HG03025 (cell line): ENCODE data around the gene POC1B.
"Not testable (repeated sequence)": the region's sequence is repeated elsewhere in the genome, so short reads cannot be mapped to it uniquely, and the experiment has no call there.

Experiments
- ATAC-seq: cut with Tn5 transposase; IDR thresholded peaks from one replicate; pipeline ENCODE4 v1.9.1; 2021; ENCODE audit warnings: mild to moderate bottlenecking, moderate library complexity; ENCODE audit not compliant: unreplicated experiment, low FRiP score

Gene POC1B

DNA sequence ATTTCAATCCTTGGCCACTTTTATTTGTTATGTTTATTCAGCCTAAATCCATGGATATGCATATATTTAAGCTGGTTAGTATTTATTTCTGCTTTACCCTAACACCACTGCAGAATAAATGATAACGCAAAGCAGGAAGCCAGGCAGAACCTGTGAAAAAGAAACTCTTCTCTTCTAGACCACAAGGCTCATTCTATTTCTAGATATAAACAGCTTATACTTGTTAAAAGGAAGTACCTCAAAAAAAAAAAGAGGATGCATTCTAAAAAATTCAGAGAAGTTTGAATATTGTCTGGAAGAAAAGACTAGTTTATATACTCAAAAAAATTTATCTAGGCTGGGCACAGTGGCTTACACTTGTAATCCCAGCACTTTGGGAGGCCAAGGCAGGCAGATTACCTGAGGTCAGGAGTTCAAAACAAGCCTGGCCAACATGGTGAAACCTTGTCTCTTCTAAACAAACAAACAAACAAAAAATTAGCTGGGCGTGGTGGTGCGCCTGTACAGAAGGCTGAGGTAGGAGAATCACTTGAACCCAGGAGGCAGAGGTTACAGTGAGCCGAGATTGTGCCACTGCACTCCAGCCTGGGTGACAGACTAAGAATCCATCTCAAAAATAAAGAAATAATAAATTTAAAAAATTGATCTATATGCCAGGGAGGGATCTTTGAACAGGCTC is 57.1 kb downstream of the POC1B start:
- ATAC-seq, result peak; percentile 90

DNA sequence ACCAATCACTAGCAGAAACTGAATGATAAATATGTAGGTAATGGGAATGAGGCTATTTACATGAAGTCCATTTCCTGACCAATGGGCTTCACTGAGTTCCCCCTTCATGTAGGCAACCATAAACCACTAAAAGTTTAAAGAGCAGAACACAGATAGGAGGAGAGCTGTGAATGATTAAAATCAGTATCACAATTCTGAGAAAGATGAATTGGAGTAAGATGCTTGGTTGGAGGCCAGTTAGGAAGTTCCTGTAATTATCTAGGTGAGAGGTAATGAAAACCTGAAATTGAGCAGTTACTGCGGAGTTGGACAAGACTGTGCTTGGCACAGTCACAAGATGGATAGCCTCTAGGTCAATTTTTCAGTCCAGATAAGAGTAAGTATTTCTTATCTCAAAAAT is 57.8 kb downstream of the POC1B start:
- ATAC-seq, result no peak

DNA sequence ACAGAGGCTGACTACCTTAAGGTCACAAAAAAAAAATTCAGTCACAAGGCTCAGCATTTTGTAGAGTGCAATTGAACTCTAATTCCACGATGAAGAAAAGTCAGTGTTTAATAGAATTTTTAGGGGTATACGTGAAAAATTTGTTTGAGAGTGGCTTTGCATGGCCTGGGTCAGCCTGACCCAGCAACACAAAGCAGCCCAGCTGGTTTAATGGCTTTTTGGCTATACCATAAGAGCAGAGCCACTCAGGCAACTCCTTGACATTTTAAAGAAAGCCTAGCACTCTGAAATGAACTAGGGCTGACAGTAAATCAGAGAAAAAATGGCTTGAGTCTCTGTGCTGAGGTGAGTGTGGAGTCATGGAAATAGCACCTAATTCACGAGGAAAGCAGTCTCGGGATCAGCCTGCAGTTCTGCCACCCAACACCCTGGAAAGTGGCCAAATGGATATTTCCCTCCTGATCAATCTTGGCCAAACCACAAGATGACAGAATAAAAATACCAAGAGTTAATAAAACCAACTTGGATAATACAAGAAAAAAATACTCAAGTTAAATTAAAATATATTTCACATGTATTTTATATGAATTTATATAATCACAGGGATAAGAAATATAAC is 60.8 kb downstream of the POC1B start:
- no peak for ATAC-seq

DNA sequence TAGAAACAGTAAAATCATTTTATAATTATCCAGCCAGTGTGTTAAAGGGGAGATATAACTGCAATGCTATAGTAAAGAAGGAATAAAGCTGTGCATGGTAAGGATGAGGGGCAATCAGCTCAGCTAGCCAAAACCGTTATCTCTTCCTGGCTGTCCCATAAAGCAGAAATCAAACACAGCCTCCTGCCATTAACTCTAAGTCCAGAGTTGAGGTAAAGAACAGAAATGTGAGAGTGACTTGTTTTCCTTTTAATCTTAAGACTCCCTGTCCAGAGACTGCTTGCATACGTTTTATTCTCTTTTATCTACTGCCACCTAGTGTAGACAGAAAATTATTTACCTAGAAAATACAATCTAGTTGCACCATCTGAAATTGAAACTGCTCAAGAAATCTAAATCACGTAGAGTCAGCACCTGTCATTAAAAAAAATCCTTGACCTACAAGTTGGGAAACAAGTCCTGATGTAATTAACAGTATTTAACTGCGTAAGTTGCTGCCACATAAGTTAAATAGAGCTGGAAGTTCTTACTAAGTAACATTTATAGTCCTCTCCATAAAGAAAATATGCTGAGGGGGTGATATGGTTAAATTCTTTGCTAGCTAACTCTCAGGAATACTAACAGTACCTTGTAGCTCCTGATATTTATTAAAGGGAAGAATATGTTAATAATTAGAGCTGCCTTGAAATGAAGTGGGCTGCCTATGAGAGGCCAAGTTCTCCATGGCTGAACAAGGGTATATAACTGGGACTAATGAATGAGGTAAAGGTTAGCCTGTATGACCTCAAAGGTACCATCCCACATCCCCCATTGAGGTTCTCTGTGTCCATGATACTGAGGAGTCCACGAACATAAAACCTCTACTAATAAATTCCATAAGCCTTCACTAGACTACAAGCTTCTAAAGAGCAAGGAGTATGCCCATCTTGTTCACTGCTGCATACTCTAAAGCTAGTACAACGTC is 63.9 kb downstream of the POC1B start:
- peak; percentile 91 for ATAC-seq

DNA sequence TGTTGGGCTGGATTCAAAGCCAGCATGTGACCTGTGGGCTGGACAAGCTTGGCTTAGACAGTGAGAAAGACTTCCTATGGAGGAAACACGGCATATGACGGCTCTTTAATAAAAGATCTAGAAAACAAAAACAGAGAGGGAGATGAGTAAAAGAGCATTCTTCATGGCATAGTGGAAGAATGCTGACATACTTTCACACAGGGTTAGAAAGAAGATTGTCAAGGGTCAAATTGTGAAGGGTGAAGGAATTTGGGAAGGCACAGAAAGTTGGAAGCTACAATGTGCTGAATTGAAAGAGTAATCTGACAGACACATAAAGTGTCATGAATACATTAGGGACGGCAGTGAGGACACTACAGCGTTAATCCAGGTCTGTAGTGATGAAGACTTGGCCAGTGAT is 64.7 kb downstream of the POC1B start:
- ATAC-seq, result no peak

DNA sequence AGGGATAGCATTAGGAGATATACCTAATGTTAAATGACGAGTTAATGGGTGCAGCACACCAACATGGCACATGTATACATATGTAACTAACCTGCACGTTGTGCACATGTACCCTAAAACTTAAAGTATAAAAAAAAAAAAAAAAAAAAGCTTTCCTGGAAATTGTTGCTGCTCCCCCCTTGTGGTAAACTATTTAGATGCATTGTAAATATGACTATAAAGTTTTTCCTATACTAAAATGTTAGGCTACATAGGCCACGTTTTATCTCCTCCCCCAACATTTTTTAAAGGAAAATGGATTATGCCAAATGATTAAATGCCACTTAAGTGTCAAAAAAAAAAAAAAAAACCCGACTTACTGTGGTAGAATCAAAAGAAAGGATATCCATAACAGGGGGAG is 66.6 kb downstream of the POC1B start:
- not testable (repeated sequence) for ATAC-seq

DNA sequence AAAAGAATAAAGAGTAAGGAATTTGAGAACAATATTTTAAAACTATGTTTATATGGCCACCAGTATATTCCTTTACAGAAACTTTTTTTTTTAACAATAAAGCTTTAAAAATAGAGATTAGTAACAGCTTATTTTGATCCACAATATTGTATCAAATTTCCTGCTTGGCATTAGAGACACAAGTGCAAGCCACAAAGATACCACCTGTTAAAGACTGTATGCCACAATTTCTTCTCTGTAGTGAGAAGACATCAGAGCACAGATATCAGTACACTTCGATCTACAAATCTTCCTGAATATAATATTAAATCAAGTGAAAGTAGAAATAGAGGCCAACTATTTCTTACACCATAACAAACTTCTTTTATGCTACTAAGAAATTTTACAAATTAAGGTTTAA is 69.3 kb downstream of the POC1B start:
- no peak for ATAC-seq

DNA sequence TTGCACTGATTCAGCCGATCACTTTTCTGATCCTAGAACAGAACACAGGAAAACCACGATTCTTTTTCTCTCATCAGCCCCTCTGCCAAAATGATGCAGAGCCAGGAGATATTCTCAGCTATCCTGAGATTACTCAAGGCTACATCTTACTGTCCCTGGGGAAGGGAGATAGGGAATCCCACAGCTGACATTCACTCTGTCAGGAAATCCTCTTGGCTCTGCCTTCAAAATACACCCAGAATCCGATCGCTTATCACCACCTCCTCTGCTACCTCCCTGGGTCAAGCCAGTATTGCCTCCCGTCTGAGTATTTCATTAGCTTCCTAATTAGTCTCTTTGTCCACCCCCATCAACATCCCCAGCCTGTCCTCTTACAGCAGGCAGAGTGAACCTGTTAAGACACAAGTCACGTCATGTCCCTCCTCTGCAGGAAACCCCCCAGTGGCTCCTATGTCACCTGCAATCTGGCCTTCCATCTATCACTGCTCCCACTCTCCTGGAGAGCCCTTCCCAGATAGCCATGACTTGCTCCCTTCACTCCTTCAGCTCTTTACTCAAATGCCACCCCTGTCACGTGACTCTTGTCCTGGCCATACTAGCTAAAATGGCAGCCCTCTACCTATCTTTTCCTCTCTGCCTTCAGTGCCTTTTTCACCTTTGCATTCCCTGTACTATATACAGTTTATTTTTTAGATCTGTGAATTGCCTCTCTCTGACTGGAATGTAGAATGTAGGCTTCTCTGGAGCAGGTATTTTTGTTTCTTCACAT is 71.6 kb downstream of the POC1B start:
- no peak for ATAC-seq

DNA sequence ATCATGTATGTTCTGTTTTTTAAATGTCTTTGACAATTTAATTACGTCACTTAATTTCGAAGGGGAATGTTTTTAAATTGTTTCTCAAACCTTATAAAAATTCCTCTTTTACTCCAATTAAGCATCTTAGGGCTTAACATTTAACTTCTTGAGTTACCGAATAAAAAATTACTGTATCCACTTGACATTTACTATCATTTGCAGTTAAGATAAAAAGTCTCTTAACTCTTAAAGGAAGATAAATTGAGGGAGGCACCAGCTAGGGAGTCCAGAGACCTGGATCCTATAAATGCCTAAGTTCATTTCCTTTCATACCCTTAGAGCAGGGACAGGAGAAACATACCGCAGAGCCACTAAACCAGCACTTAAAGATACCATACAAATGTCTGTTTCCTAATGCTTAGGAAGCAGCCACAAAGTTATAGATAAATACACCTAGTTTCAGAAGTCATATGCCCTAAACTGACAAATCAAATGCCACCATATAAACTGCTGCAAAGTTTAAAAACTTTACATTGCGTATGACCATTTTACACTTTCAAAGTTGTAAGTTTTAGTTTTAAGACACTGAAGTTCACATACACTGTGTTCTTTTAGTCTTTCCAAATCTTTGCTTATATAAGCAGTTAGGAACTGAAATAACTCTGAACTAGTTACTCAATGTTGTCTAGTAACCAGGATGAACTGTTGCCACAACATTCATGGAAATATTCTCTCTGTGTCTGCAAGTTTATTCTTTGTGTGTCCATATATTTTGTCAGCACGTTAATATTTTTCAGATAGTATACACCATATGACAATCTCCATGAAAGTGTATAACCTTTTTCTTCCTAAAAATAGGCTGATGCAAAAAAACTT is 72.5 kb downstream of the POC1B start:
- no peak for ATAC-seq

DNA sequence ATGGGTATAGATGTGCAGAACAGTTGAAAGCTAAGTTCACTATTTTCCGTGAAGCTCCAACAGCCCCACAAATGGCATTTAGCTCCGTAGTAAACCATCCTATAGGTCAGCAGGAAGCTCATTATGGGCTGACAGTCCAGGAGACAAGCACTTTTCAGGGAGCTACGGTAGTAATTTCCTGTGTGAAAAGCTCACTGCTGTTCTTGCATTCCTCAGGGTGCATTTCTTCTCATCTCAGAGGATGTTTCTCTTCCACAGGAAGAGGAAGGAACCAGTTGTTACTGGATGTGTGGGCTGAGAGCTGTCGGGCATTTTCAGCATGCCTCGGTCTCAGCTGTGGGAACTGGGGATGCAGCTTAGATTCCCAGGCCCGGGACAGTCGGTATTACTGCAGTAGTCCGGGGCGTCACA is 74.0 kb downstream of the POC1B start:
- ATAC-seq, result no peak

DNA sequence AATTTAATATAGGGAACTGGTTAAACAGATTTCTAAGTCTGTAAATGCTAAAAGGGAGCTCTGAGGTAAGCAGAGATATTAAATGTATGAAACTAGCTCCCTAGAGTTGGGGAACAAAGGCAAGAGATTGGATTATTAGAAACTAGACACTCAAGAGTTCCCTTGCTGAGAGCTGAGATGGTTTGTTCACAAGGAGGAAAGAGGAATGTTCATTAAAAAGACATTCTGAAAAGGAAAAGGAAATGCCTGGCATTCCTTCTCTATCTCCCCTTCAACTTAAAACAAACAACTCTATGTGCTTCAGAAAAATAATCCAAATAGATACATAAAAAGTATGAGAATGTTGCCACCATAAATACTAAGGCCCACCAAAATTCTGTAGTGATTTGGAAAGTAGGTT is 74.9 kb downstream of the POC1B start:
- ATAC-seq, result no peak

DNA sequence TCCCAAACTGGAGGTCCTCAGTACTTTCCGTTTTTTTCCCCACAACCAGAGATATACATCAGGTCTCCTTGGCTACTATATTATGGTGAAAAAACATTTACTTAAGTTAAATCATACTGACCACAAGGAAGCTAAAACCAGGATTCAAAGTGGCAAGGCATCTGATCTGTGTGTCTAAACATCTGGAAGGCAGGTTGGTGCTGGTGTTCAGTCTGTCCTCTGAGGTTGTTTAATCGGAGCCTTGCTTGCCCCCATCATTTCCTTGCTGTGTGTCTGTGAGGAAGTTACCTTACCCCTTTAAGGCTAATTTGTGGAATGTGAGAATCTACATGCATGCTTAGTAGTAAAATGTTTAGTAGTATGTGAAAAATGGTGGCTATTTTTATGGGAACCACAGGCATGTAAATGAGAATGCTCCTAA is 76.9 kb downstream of the POC1B start:
- no peak for ATAC-seq

DNA sequence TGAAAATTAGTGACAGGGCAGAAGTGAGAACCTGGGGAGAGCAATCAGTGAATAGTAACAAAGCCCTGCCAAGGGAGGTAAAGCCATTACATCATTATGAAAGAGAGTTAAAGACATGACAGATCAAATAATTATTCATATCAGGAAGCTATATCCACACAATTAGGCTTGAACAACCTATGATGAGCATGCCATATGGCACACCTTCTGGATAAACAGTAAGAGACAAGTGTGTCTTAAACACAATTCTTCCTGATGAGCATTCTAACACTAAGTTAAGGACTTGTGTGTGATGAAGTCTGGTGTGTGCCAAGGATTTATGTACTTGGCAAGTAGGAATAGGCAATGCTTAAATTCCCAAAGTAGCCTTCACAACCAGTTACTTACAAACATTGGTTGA is 77.3 kb downstream of the POC1B start:
- no peak for ATAC-seq

DNA sequence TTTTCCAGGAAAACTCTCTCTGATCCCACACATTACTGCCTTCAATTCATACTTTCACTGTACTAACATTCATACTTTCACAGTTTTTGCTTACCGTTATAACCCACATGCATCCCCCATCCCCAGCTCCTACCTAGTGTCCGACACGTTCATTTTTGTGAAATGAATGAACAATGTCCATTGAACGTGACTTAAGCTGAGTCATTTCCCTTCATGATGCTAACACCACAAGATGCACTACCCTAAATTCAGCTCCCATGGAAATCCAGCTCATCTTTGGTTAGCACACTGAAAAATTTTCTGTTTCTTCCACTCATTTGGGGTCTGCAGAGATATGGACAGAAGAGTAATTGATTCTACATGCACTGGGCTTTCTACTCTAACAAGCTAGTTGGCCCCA is 85.9 kb downstream of the POC1B start:
- no peak for ATAC-seq

DNA sequence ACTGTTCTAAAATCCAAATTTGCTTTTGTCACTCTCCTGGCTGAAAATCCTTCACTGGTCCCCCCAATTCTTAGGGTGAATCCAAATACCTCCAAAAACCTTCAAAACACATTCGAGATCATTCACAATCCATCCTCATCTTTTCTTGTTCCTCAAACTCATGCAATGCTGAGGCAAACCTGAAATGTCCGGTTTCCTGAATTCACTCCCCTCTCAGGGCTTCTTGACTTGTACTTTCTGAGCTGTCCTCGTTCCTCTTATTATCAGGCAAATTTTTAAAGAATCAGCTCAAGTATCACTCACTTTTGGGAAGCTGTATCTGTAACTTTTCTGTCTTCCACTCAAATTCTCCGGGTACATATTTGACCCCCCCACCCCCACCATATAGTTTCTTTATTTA is 88.6 kb downstream of the POC1B start:
- ATAC-seq, result no peak

DNA sequence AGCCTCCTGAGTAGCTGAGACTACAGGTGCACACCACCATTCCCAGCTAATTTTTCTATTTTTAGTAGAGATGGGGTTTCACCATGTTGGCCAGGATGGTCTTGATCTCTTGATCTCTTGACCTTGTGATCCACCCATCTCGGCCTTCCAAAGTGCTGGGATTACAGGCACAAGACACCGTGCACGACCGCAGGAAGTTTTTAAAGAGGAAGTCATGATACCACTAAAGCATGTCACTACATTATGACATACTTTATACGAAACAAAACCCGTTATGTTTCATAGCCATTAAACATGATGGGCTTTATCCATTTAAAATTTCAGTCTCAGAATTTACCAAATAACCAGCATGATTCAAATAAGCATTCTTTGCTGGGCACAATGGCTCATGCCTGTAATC is 89.8 kb downstream of the POC1B start:
- ATAC-seq, result no peak

DNA sequence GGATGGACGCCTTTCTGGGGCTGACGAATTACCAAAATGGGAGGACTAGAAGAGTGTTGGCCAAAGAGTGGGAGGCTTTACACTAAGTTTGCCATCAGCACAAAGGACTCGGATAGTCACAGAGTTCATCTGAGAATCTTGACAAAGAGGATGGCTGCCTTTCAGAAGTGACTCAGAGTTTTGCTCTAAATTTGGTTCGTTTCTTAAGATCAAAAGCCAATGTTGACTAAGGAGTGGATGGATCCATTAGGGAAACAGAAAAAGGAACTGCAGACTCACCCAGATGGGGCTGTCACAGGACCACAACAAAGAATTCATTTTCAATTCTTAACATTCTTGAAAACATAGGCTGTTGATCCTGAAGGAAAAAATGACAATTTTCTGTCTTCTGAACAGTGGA is 92.2 kb downstream of the POC1B start:
- no peak for ATAC-seq

DNA sequence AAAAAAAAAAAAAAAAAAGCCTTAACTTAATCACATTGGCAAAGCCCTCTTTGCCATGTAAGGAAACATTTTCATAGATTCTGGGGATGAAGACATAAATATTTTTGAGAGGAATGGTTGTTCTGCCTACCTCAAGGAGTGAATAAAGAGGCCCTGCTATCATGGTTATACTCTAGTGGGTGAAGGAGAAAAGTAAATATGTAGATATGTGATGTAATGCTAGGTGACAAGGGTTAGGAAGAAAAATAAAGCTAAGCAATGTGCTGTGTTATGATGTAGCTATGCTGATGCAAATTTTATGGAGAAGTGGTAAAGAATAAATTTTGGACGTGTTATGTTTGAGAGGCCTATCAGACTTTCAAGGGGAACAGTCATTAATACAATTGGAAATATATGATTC is 93.5 kb downstream of the POC1B start:
- ATAC-seq, result no peak

DNA sequence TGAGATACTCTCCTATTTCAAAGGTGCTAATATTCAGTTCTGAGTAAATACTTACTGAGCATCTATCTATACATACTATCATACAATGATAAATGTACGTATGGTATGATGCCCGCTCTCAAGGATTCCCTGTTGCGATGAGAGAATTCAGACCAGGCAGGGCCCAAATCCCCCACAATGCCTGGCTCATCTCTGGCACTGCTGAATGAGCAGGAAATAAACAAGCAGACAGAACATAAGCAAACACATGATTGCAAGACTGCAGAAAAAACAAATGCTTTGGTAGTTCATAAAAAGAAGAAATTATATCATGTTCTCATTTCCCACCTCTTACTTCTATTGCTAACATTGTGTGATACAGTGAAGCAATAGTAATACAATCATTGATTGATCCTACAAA is 96.3 kb downstream of the POC1B start:
- no peak for ATAC-seq
